ENCODE results near the gene ATXN7L1.

Gene ATXN7L1

GRCh38 chr7:105826143-105826542 lies 50.3 kb downstream of the ATXN7L1 start:
- H2AFZ ChIP-seq (ENCODE audit: low read length) = no peak overlapping the region
- DNase-seq (ENCODE audit: low spot score) = no peak
- H3K4me3 ChIP-seq (ENCODE audit: low read length in 2 of 2) = no peak overlapping the region

GRCh38 chr7:105825371-105825770 lies 51.0 kb downstream of the ATXN7L1 start:
- DNase-seq (ENCODE audit: low spot score) = no peak
- H3K79me1 ChIP-seq (ENCODE audit: low read depth, low read length) = no peaks in the 10 kb centered on the region
- no peak overlapping the region for H3K18ac ChIP-seq (ENCODE audit: low read length)
- no peaks in the 10 kb centered on the region for H3K9me3 ChIP-seq (replicated peaks in 1 of 2; ENCODE audit: control insufficient read depth in 2 of 2, insufficient read depth in 1 of 2, low read depth in 1 of 2, low read length in 2 of 2)
- no peak overlapping the region for H3K4me2 ChIP-seq (ENCODE audit: insufficient read depth, low read length, poor library complexity, severe bottlenecking)
- no peak overlapping the region for H3K4me3 ChIP-seq (ENCODE audit: low read length in 2 of 2)
- no peak overlapping the region for H2AK5ac ChIP-seq (ENCODE audit: low read depth, low read length)
- no peak overlapping the region for H3K14ac ChIP-seq (ENCODE audit: low read length)
- no peak overlapping the region for H2BK5ac ChIP-seq (ENCODE audit: low read length)
- H3K23ac ChIP-seq (ENCODE audit: low read depth, low read length, poor library complexity) = no peak overlapping the region
- WGBS, 2 donors (ENCODE audit: extremely low coverage in 2 of 2, insufficient read length in 2 of 2, insufficient replicate concordance in 1 of 2) = no CpG with 5 or more reads among the region's 1 CpG
- H2BK120ac ChIP-seq (ENCODE audit: low read depth, low read length) = no peak overlapping the region
- peaks cover under 1 to 2% of the 10 kb centered on the region in 2 donors for H3K4me1 ChIP-seq (ENCODE audit: control insufficient read depth in 2 of 2, insufficient read depth in 1 of 2, low read depth in 1 of 2, low read length in 2 of 2)
- H2AFZ ChIP-seq (ENCODE audit: low read length) = no peak overlapping the region
- no peak overlapping the region for H3K27ac ChIP-seq (replicated peaks; ENCODE audit: low read length)
- no peaks in the 10 kb centered on the region for H3K27me3 ChIP-seq (ENCODE audit: control insufficient read depth in 3 of 3, insufficient read depth in 3 of 3, low read depth in 1 of 3, low read length in 3 of 3)
- no peak overlapping the region for H4K8ac ChIP-seq (ENCODE audit: low read depth, low read length)
- no peak overlapping the region for H2BK15ac ChIP-seq (ENCODE audit: low read length)
- no peak overlapping the region for H3K9ac ChIP-seq (ENCODE audit: low read depth, low read length, poor library complexity)
- H4K91ac ChIP-seq (ENCODE audit: low read depth, low read length, poor library complexity) = no peak overlapping the region
- no peak overlapping the region for H2BK12ac ChIP-seq (ENCODE audit: low read length)
- no peak overlapping the region for H3K4ac ChIP-seq (ENCODE audit: low read length)
- H3K36me3 ChIP-seq (replicated peaks in 1 of 2; ENCODE audit: control insufficient read depth in 2 of 2, insufficient read depth in 2 of 2, low read length in 2 of 2) = no peaks in the 10 kb centered on the region

More at GRCh38 chr7:105826143-105826542, 50.3 kb downstream of the ATXN7L1 start:
- no peak overlapping the region for H3K23ac ChIP-seq (ENCODE audit: low read depth, low read length, poor library complexity)
- no peak overlapping the region for H2BK12ac ChIP-seq (ENCODE audit: low read length)
- peaks cover 2 to 8% of the 10 kb centered on the region in 2 donors for H3K4me1 ChIP-seq (ENCODE audit: control insufficient read depth in 2 of 2, insufficient read depth in 1 of 2, low read depth in 1 of 2, low read length in 2 of 2)
- H3K14ac ChIP-seq (ENCODE audit: low read length) = no peak overlapping the region
- H4K8ac ChIP-seq (ENCODE audit: low read depth, low read length) = no peak overlapping the region
- H3K27me3 ChIP-seq (ENCODE audit: control insufficient read depth in 3 of 3, insufficient read depth in 3 of 3, low read depth in 1 of 3, low read length in 3 of 3) = no peaks in the 10 kb centered on the region
- H2BK15ac ChIP-seq (ENCODE audit: low read length) = no peak overlapping the region
- H3K9ac ChIP-seq (ENCODE audit: low read depth, low read length, poor library complexity) = no peak overlapping the region
- H3K9me3 ChIP-seq (replicated peaks in 1 of 2; ENCODE audit: control insufficient read depth in 2 of 2, insufficient read depth in 1 of 2, low read depth in 1 of 2, low read length in 2 of 2) = no peaks in the 10 kb centered on the region
- no peak overlapping the region for H3K4me2 ChIP-seq (ENCODE audit: insufficient read depth, low read length, poor library complexity, severe bottlenecking)
- no peak overlapping the region for H3K18ac ChIP-seq (ENCODE audit: low read length)
- no peak overlapping the region for H2BK120ac ChIP-seq (ENCODE audit: low read depth, low read length)
- H2AK5ac ChIP-seq (ENCODE audit: low read depth, low read length) = no peak overlapping the region
- H3K27ac ChIP-seq (replicated peaks; ENCODE audit: low read length) = no peak overlapping the region
- no peak overlapping the region for H3K4ac ChIP-seq (ENCODE audit: low read length)
- no peaks in the 10 kb centered on the region for H3K79me1 ChIP-seq (ENCODE audit: low read depth, low read length)
- H3K36me3 ChIP-seq (replicated peaks in 1 of 2; ENCODE audit: control insufficient read depth in 2 of 2, insufficient read depth in 2 of 2, low read length in 2 of 2) = no peaks in the 10 kb centered on the region
- H4K91ac ChIP-seq (ENCODE audit: low read depth, low read length, poor library complexity) = no peak overlapping the region
- H2BK5ac ChIP-seq (ENCODE audit: low read length) = no peak overlapping the region

GRCh38 chr7:105822806-105823205 lies 53.6 kb downstream of the ATXN7L1 start:
- Histone ChIP-seq H3K27ac (replicated peaks; ENCODE audit: low read length) (no peak overlapping the region), H3K4me1 (ENCODE audit: control insufficient read depth in 2 of 2, insufficient read depth in 1 of 2, low read depth in 1 of 2, low read length in 2 of 2) (no peaks in the 10 kb centered on the region), H3K4me3 (ENCODE audit: low read length in 2 of 2) (no peak overlapping the region), H3K23ac (ENCODE audit: low read depth, low read length, poor library complexity) (no peak overlapping the region), H3K4ac (ENCODE audit: low read length) (no peak overlapping the region), H2AFZ (ENCODE audit: low read length) (no peak overlapping the region), H3K79me1 (ENCODE audit: low read depth, low read length) (no peaks in the 10 kb centered on the region), H2AK5ac (ENCODE audit: low read depth, low read length) (no peak overlapping the region), H3K9me3 (replicated peaks in 1 of 2; ENCODE audit: control insufficient read depth in 2 of 2, insufficient read depth in 1 of 2, low read depth in 1 of 2, low read length in 2 of 2) (no peaks in the 10 kb centered on the region), H3K9ac (ENCODE audit: low read depth, low read length, poor library complexity) (no peak overlapping the region), H3K18ac (ENCODE audit: low read length) (no peak overlapping the region), H3K4me2 (ENCODE audit: insufficient read depth, low read length, poor library complexity, severe bottlenecking) (no peak overlapping the region), H3K27me3 (ENCODE audit: control insufficient read depth in 3 of 3, insufficient read depth in 3 of 3, low read depth in 1 of 3, low read length in 3 of 3) (no peaks in the 10 kb centered on the region), H2BK15ac (ENCODE audit: low read length) (no peak overlapping the region), H2BK120ac (ENCODE audit: low read depth, low read length) (no peak overlapping the region), H4K91ac (ENCODE audit: low read depth, low read length, poor library complexity) (no peak overlapping the region), H3K14ac (ENCODE audit: low read length) (no peak overlapping the region), H2BK12ac (ENCODE audit: low read length) (no peak overlapping the region), H2BK5ac (ENCODE audit: low read length) (no peak overlapping the region), H4K8ac (ENCODE audit: low read depth, low read length) (no peak overlapping the region), H3K36me3 (replicated peaks in 1 of 2; ENCODE audit: control insufficient read depth in 2 of 2, insufficient read depth in 2 of 2, low read length in 2 of 2) (no peaks in the 10 kb centered on the region)
- WGBS, 2 donors (ENCODE audit: extremely low coverage in 2 of 2, insufficient read length in 2 of 2, insufficient replicate concordance in 1 of 2) = no CpG with 5 or more reads among the region's 1 CpG
- DNase-seq (ENCODE audit: low spot score) = no peak

- no peak for DNase-seq (ENCODE audit: low spot score)
- Histone ChIP-seq H3K27me3 (ENCODE audit: control insufficient read depth in 3 of 3, insufficient read depth in 3 of 3, low read depth in 1 of 3, low read length in 3 of 3) (no peaks in the 10 kb centered on the region), H3K18ac (ENCODE audit: low read length) (no peak overlapping the region), H3K9me3 (replicated peaks in 1 of 2; ENCODE audit: control insufficient read depth in 2 of 2, insufficient read depth in 1 of 2, low read depth in 1 of 2, low read length in 2 of 2) (no peaks in the 10 kb centered on the region), H4K8ac (ENCODE audit: low read depth, low read length) (no peak overlapping the region), H4K91ac (ENCODE audit: low read depth, low read length, poor library complexity) (no peak overlapping the region), H3K4me1 (ENCODE audit: control insufficient read depth in 2 of 2, insufficient read depth in 1 of 2, low read depth in 1 of 2, low read length in 2 of 2) (peaks cover 0 to 1% of the 10 kb centered on the region in 2 donors), H3K23ac (ENCODE audit: low read depth, low read length, poor library complexity) (no peak overlapping the region), H2BK15ac (ENCODE audit: low read length) (no peak overlapping the region), H3K4me3 (ENCODE audit: low read length in 2 of 2) (no peak overlapping the region), H2AFZ (ENCODE audit: low read length) (no peak overlapping the region), H3K14ac (ENCODE audit: low read length) (no peak overlapping the region), H2BK12ac (ENCODE audit: low read length) (no peak overlapping the region), H2AK5ac (ENCODE audit: low read depth, low read length) (no peak overlapping the region), H3K9ac (ENCODE audit: low read depth, low read length, poor library complexity) (no peak overlapping the region), H2BK120ac (ENCODE audit: low read depth, low read length) (no peak overlapping the region), H2BK5ac (ENCODE audit: low read length) (no peak overlapping the region), H3K4me2 (ENCODE audit: insufficient read depth, low read length, poor library complexity, severe bottlenecking) (no peak overlapping the region), H3K79me1 (ENCODE audit: low read depth, low read length) (no peaks in the 10 kb centered on the region), H3K4ac (ENCODE audit: low read length) (no peak overlapping the region), H3K27ac (replicated peaks; ENCODE audit: low read length) (no peak overlapping the region), H3K36me3 (replicated peaks in 1 of 2; ENCODE audit: control insufficient read depth in 2 of 2, insufficient read depth in 2 of 2, low read length in 2 of 2) (no peaks in the 10 kb centered on the region)
- WGBS, 2 donors (ENCODE audit: extremely low coverage in 2 of 2, insufficient read length in 2 of 2, insufficient replicate concordance in 1 of 2) = no CpG with 5 or more reads among the region's 4 CpGs
Observed at GRCh38 chr7:105821527-105821926, 54.9 kb downstream of the ATXN7L1 start.

All from neuronal stem cell (in vitro differentiated cells).